DMS53 treated with DMSO at 0.1 percent for 48 hours (cell line): ENCODE measurements around the gene TMEM165.
A peak's percentile ranks its signal among the peaks of the same experiment; 100 is the strongest.

Source experiments
- DNase-seq: peaks from one replicate; lab custom pipeline; 2025; ENCODE audit not compliant: unreplicated experiment; lab: John Stamatoyannopoulos, UW

Gene TMEM165

DNA sequence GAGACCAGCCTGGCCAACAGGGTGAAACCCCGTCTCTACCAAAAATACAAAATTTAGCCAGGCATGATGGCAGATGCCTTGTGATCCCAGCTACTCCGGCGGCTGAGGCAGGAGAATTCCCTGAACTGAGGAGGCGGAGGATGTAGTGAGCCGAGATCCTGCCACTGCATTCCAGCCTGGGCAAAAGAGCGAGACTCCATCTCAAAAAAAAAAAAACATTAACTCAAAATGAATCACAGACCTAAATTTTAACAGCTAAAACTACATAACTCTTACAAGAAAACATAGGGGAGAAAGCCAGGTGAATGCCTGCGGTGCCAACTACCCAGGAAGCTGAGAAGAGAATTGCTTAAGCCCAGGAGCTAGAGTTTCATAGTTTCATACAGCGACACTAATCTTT, 54.8 kb downstream of the TMEM165 start:
- no peak for DNase-seq

DNA sequence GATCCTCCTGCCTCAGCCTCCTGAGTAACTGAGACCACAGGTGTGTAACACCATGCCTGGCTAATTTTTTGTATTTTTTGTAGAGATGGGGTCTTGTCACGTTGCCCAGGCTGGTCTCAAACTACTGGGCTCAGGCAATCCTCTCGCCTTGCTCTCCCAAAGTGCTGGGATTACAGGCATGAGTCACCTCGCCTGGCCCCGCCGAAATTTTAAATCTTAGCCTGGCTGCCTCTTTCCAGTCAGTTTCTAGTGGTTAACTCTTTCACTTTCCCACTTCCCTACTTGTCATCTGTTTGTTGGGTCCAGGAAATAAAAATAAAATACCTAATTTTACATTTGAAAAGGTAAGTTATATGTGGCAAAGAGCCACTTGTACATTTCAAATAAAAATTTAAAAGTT, 62.4 kb downstream of the TMEM165 start:
- DNase-seq: no peak

DNA sequence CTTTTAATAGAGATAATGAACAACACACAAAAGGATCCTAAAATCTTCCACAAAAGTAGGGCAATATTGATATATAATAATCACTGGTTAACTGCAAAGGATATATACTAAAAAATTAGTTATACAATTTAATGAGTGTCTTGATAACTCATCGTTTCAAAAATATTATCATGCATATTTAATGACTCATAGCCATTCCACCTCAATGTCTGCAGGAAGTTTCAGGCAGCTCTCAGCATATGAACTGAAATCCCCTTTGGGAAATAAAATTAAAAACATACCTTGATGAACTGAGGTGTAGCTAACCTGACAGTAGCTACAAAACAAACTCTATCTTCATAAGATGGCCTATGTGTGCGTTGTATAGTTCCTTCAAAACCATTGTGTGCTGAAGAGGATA, 62.9 kb downstream of the TMEM165 start:
- DNase-seq: no peak

DNA sequence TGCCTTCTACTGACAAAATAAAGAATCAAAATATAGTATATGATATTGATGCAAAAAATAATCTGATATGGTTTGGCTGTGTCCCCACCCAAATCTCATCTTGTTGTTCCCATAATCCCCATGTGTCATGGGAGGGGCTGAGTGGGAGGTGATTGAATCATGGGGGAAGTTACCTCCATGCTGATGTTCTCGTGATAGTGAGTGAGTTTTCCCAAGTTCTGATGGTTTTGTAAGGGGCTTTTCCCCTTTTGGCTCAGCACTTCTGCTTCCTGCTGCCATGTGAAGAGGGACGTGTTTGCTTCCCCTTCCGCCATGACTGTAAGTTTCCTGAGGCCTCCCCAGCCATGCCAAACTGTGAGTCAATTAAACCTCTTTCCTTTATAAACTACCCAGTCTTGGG, 70.2 kb downstream of the TMEM165 start:
- no peak for DNase-seq

DNA sequence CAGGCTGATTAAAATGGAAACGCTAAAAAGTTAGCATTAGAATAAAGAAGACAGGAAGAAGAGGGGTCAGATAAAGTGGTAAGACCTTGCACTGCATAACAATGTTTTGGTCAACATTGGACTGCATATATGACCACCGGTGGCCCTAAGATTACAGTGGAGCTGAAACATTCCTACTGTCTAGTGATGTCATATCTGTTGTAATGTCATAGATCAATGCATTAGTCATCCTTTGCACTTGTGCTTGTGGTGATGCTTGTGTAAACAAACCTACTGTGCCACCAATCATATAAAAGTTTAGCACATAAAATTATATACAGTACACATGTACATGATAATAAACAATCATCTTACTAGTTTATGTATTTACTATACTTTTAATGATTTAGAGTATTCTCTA, 73.0 kb downstream of the TMEM165 start:
- peak; percentile 21 for DNase-seq

DNA sequence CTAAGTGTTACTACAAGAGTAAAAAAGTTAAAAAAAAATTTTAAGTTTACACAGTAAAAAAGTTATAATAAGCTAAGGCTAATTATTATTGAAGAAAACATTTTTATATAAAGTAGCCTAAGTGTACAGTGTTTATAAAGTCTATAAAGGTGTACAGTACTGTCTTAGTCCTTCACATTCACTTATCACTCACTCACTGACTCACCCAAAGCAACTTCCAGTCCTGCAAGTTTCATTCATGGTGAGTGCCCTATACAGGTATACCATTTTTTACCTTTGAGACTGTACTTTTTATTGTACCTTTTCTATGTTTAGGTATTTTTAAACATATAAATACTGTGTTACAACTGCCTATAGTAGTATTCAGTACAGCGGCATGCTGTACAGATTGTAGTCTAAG, 74.2 kb downstream of the TMEM165 start:
- DNase-seq: no peak
